AG04450 (cell line): Measurements from ENCODE around the gene GRPR. TPM values are rescaled to one million over a fixed set of nuclear protein-coding genes. Genes with fewer than 3 reads are reported as not detected.

Experiments used
- CTCF ChIA-PET: fragments of 300-600, 350-600 bp; formaldehyde crosslinking; extraction: SDS; loops from one replicate; lab custom pipeline; 2022; ENCODE audit warnings: antibody characterized with exemption, inconsistent platforms; lab: Charles Lee
- POLR2A ChIA-PET: fragments of 350-600 bp; formaldehyde crosslinking; extraction: SDS; loops from one replicate; lab custom pipeline; 2021; ENCODE audit warnings: antibody characterized with exemption, inconsistent platforms; lab: Yijun Ruan, JAX
- DNase-seq: peaks from one replicate; pipeline ENCODE4 v3.0.0-alpha.2; 2011; ENCODE audit warnings: low read depth, low spot score
- H3K27ac ChIP-seq: one replicate; pipeline ENCODE4 v1.5.1; 2012; ENCODE audit warnings: low read depth, low read length, control low read depth
- H3K27me3 ChIP-seq: one replicate; pipeline ENCODE4 v1.6.0; 2012; ENCODE audit warnings: low read length; ENCODE audit not compliant: control insufficient read depth, insufficient read depth
- H3K4me3 ChIP-seq: 2 replicates; pipeline ENCODE4 v1.5.1; 2011; ENCODE audit warnings: mild to moderate bottlenecking, low read depth, low read length, control low read depth
- H3K9me3 ChIP-seq: 2 replicates; pipeline ENCODE4 v1.5.1; 2012; ENCODE audit warnings: low read length; ENCODE audit not compliant: control insufficient read depth, insufficient read depth
- CTCF ChIP-seq: IDR thresholded peaks from 2 replicates; pipeline ENCODE4 v1.5.1; 2011; ENCODE audit warnings: low read depth, low read length, control low read depth, inconsistent platforms
- polyA plus RNA-seq: library from polyadenylated mRNA; depleted of rRNA; stranded (reverse); fragments of >200 nt; gene quantifications from 2 replicates; pipeline ENCODE4 v1.2.3, GENCODE V29; 2011

GRPR gene
- polyA plus RNA-seq, 1 experiment: 1.7 TPM

- Histone ChIP-seq H3K9me3 (no peaks in the 10 kb centered on the region), H3K27me3 (no peaks in the 10 kb centered on the region), H3K27ac (no peak overlapping the region), H3K4me3 (no peak overlapping the region)
- DNase-seq: no peak
- no peak for TF ChIP-seq CTCF
- ChIA-PET CTCF (no interaction called here), POLR2A (no interaction called here)
Observed at GRCh38 chrX:16162391-16162790, 39.0 kb downstream of the GRPR start.

- ChIA-PET POLR2A (no interaction called here), CTCF (no interaction called here)
- no peak overlapping the region for H3K27ac ChIP-seq
- H3K27me3 ChIP-seq: no peaks in the 10 kb centered on the region
- no peak for DNase-seq
- H3K9me3 ChIP-seq: no peaks in the 10 kb centered on the region; the same call in 1 of the 2 replicates
- no peak overlapping the region for H3K4me3 ChIP-seq
- TF ChIP-seq CTCF: no peak
Observed at GRCh38 chrX:16164748-16165147, 41.4 kb downstream of the GRPR start.

GRCh38 chrX:16167181-16167580, 43.8 kb downstream of the GRPR start, which contains the start of gene MAGEB17:
Gene MAGEB17 (plus strand): TSS chrX:16167481. CDS start chrX:16170383, 2,902 bp downstream.
- ChIA-PET POLR2A (no interaction called here), CTCF (no interaction called here)
- no peak for TF ChIP-seq CTCF
- Histone ChIP-seq H3K27ac (no peak within 1 kb of the TSS), H3K4me3 (no peak within 1 kb of the TSS), H3K27me3 (no peaks in the 10 kb centered on the region), H3K9me3 (no peaks in the 10 kb centered on the region; the same call in 1 of the 2 replicates)
- no peak for DNase-seq

GRCh38 chrX:16171039-16171438, 47.7 kb downstream of the GRPR start:
- no peaks in the 10 kb centered on the region for H3K27me3 ChIP-seq
- CTCF ChIA-PET: no interaction called here
- POLR2A ChIA-PET: no interaction called here
- H3K4me3 ChIP-seq: no peak overlapping the region
- TF ChIP-seq CTCF: no peak
- no peak overlapping the region for H3K27ac ChIP-seq
- H3K9me3 ChIP-seq: no peaks in the 10 kb centered on the region; the same call in 1 of the 2 replicates
- DNase-seq: no peak

- no peaks in the 10 kb centered on the region; the same call in 1 of the 2 replicates for H3K9me3 ChIP-seq
- CTCF ChIA-PET: no interaction called here
Observed at GRCh38 chrX:16171944-16172343, 48.6 kb downstream of the GRPR start.

More at GRCh38 chrX:16171944-16172343, 48.6 kb downstream of the GRPR start:
- TF ChIP-seq CTCF: no peak
- Histone ChIP-seq H3K4me3 (no peak overlapping the region), H3K27ac (no peak overlapping the region), H3K27me3 (no peaks in the 10 kb centered on the region)
- POLR2A ChIA-PET: no interaction called here
- no peak for DNase-seq
